HG03045 (cell line): Measurements from ENCODE around the gene NUP85.
"Not testable (repeated sequence)": the region's sequence is repeated elsewhere in the genome, so short reads cannot be mapped to it uniquely, and the experiment has no call there.

Experiments used
- ATAC-seq: cut with Tn5 transposase; IDR thresholded peaks from one replicate; pipeline ENCODE4 v1.9.1; 2021; ENCODE audit warnings: mild to moderate bottlenecking, moderate library complexity; ENCODE audit not compliant: unreplicated experiment

NUP85 gene

GRCh38 chr17:75266316-75267152 is 61.1 kb downstream of the NUP85 start:
- ATAC-seq, result no peak

GRCh38 chr17:75267153-75267410 is 61.6 kb downstream of the NUP85 start:
- no peak for ATAC-seq

- ATAC-seq, result no peak
Observed at GRCh38 chr17:75267411-75268232, 62.1 kb downstream of the NUP85 start.

- ATAC-seq, result no peak
Observed at GRCh38 chr17:75269844-75270217, 64.4 kb downstream of the NUP85 start.

GRCh38 chr17:75270218-75270965 is 64.9 kb downstream of the NUP85 start:
- ATAC-seq, result peak; percentile 39

- ATAC-seq, result peak; percentile 17
Observed at GRCh38 chr17:75270966-75271232, 65.4 kb downstream of the NUP85 start, which contains the start of gene MIF4GD. TSS of gene MIF4GD (minus strand) at chr17:75271231. CDS start at chr17:75270195, 1,036 bp downstream.

- ATAC-seq, result peak; percentile 67
Observed at GRCh38 chr17:75271233-75271954, 65.9 kb downstream of the NUP85 start.

- ATAC-seq, result no peak
Observed at GRCh38 chr17:75271955-75272847, 66.7 kb downstream of the NUP85 start.

- ATAC-seq, result no peak
Observed at GRCh38 chr17:75272848-75273184, 67.3 kb downstream of the NUP85 start.

- no peak for ATAC-seq
Observed at GRCh38 chr17:75273977-75274708, 68.7 kb downstream of the NUP85 start.

- ATAC-seq, result no peak
Observed at GRCh38 chr17:75277664-75278071, 72.2 kb downstream of the NUP85 start.

GRCh38 chr17:75280189-75280588 is 74.7 kb downstream of the NUP85 start:
- ATAC-seq, result not testable (repeated sequence)

GRCh38 chr17:75285123-75285522 is 79.6 kb downstream of the NUP85 start:
- ATAC-seq, result no peak
